Measurements from ENCODE around the gene COL20A1.
"Not testable (repeated sequence)": the region's sequence is repeated elsewhere in the genome, so short reads cannot be mapped to it uniquely, and the experiment has no call there.

Gene COL20A1

GRCh38 chr20:63376283-63377250, 83.6 kb downstream of the COL20A1 start:
- no peak for DNase-seq (ENCODE audit: extremely low spot score)
- TF ChIP-seq CTCF (IDR thresholded peaks at IDR 0.05; ENCODE audit: control extremely low read depth, extremely low read depth, low read depth, missing control alignments): no peak
- CTCF ChIA-PET: interaction anchor here (1.7 to 2.5 kb wide), 3 partner anchors 66 to 197 kb away, joined by 5 to 12 read pairs (median 9); no protein-coding TSS in a partner anchor
- POLR2A ChIA-PET: no interaction called here

- DNase-seq (ENCODE audit: extremely low spot score): no peak
- CTCF ChIA-PET: interaction anchor here (0.9 to 2.5 kb wide), 6 partner anchors 39 to 274 kb away, joined by 3 to 12 read pairs (median 4); no protein-coding TSS in a partner anchor
- TF ChIP-seq CTCF (IDR thresholded peaks at IDR 0.05; ENCODE audit: control extremely low read depth, extremely low read depth, low read depth, missing control alignments): no peak
- POLR2A ChIA-PET: no interaction called here
Measured at GRCh38 chr20:63377256-63377941, 84.4 kb downstream of the COL20A1 start.

GRCh38 chr20:63377951-63378381, 85.0 kb downstream of the COL20A1 start:
- no peak for TF ChIP-seq CTCF (IDR thresholded peaks at IDR 0.05; ENCODE audit: control extremely low read depth, extremely low read depth, low read depth, missing control alignments)
- ChIA-PET CTCF (interaction anchor here (0.9 to 2.5 kb wide), 6 partner anchors 40 to 274 kb away, joined by 3 to 12 read pairs (median 4); no protein-coding TSS in a partner anchor), POLR2A (no interaction called here)
- no peak for DNase-seq (ENCODE audit: extremely low spot score)

GRCh38 chr20:63378626-63379025, 85.6 kb downstream of the COL20A1 start:
- ChIA-PET CTCF (interaction anchor here (1.1 to 2.5 kb wide), 5 partner anchors 40 to 199 kb away, joined by 3 to 12 read pairs (median 5); no protein-coding TSS in a partner anchor), POLR2A (no interaction called here)
- DNase-seq (ENCODE audit: extremely low spot score): no peak

GRCh38 chr20:63379296-63379695, 86.3 kb downstream of the COL20A1 start:
- TF ChIP-seq CTCF (IDR thresholded peaks at IDR 0.05; ENCODE audit: control extremely low read depth, extremely low read depth, low read depth, missing control alignments): no peak
- DNase-seq (ENCODE audit: extremely low spot score): no peak
- POLR2A ChIA-PET: no interaction called here
- CTCF ChIA-PET: interaction anchor here (2.5 kb wide), 1 partner anchor 156 kb away, joined by 9 read pairs; no protein-coding TSS in a partner anchor

More at GRCh38 chr20:63378626-63379025, 85.6 kb downstream of the COL20A1 start:
- no peak for TF ChIP-seq CTCF (IDR thresholded peaks at IDR 0.05; ENCODE audit: control extremely low read depth, extremely low read depth, low read depth, missing control alignments)

GRCh38 chr20:63379872-63380271, 86.9 kb downstream of the COL20A1 start:
- POLR2A ChIA-PET; DNase-seq (ENCODE audit: extremely low spot score): not testable (repeated sequence)
- CTCF ChIA-PET: interaction anchor here (3.7 kb wide), 1 partner anchor 156 kb away, joined by 35 read pairs; no protein-coding TSS in a partner anchor
